H9 (cell line): ENCODE results near the gene TNIP3. TPM values are rescaled to one million over a fixed set of nuclear protein-coding genes. Genes with fewer than 3 reads are reported as not detected.

Experiments used
- DNase-seq: peaks from one replicate; pipeline ENCODE4 v3.0.0-alpha.2; 2017
- H2AFZ ChIP-seq: one replicate; pipeline ENCODE4 v1.6.1; 2013; ENCODE audit warnings: mild to moderate bottlenecking, low read length, control low read depth, moderate library complexity
- H2AK5ac ChIP-seq: 2 replicates; pipeline ENCODE4 v1.6.1; 2013; ENCODE audit warnings: low read length, control low read depth, mixed read lengths; ENCODE audit not compliant: insufficient read length
- H2BK120ac ChIP-seq: one replicate; pipeline ENCODE4 v1.6.1; 2013; ENCODE audit warnings: low read depth, mild to moderate bottlenecking, low read length, control low read depth, inconsistent platforms; ENCODE audit not compliant: poor library complexity, severe bottlenecking
- H2BK12ac ChIP-seq: 2 replicates; pipeline ENCODE4 v1.6.1; 2013; ENCODE audit warnings: low read length, control low read depth, mixed read lengths, low read depth; ENCODE audit not compliant: insufficient read length
- H2BK15ac ChIP-seq: 2 replicates; pipeline ENCODE4 v1.6.1; 2013; ENCODE audit warnings: low read depth, low read length, control low read depth
- H2BK20ac ChIP-seq: one replicate; pipeline ENCODE4 v1.6.1; 2013; ENCODE audit warnings: low read depth, mild to moderate bottlenecking, low read length, control low read depth, inconsistent platforms; ENCODE audit not compliant: poor library complexity, severe bottlenecking
- H2BK5ac ChIP-seq: 2 replicates; pipeline ENCODE4 v1.6.1; 2013; ENCODE audit warnings: low read length, control low read depth, mixed read lengths; ENCODE audit not compliant: insufficient read length
- H3K14ac ChIP-seq: 2 replicates; pipeline ENCODE4 v1.6.1; 2013; ENCODE audit warnings: low read length, control low read depth; ENCODE audit not compliant: insufficient read depth
- H3K18ac ChIP-seq: 2 replicates; pipeline ENCODE4 v1.6.1; 2013; ENCODE audit warnings: low read depth, mild to moderate bottlenecking, mixed read lengths, low read length, control low read depth; ENCODE audit not compliant: insufficient read length
- H3K23ac ChIP-seq: 2 replicates; pipeline ENCODE4 v1.6.1; 2013; ENCODE audit warnings: low read length, control low read depth, mixed read lengths, low read depth; ENCODE audit not compliant: insufficient read length
- H3K23me2 ChIP-seq: 2 replicates; pipeline ENCODE4 v1.6.1; 2013; ENCODE audit warnings: low read depth, mild to moderate bottlenecking, mixed read lengths, low read length, control low read depth; ENCODE audit not compliant: insufficient read length, poor library complexity, severe bottlenecking
- H3K27ac ChIP-seq: 2 replicates; pipeline ENCODE4 v1.5.1; 2013; ENCODE audit warnings: low read length, control low read depth, mixed read lengths, low read depth; ENCODE audit not compliant: insufficient read length
- H3K27me3 ChIP-seq: 2 replicates; pipeline ENCODE4 v1.6.1; 2013; ENCODE audit warnings: low read length, control low read depth, inconsistent platforms; ENCODE audit not compliant: insufficient read depth
- H3K4ac ChIP-seq: 2 replicates; pipeline ENCODE4 v1.6.1; 2013; ENCODE audit warnings: low read depth, mild to moderate bottlenecking, control low read depth, inconsistent platforms, low read length, moderate library complexity
- H3K4me1 ChIP-seq: 2 replicates; pipeline ENCODE4 v1.6.1; 2013; ENCODE audit warnings: low read length, control low read depth, inconsistent platforms; ENCODE audit not compliant: insufficient read depth
- H3K4me2 ChIP-seq: 2 replicates; pipeline ENCODE4 v1.6.1; 2013; ENCODE audit warnings: low read length, control low read depth, mixed read lengths; ENCODE audit not compliant: insufficient read length, insufficient read depth
- H3K56ac ChIP-seq: 2 replicates; pipeline ENCODE4 v1.6.1; 2013; ENCODE audit warnings: low read depth, mild to moderate bottlenecking, mixed read lengths, low read length, control low read depth; ENCODE audit not compliant: insufficient read length
- H3K79me1 ChIP-seq: 2 replicates; pipeline ENCODE4 v1.6.1; 2013; ENCODE audit warnings: low read depth, mild to moderate bottlenecking, moderate library complexity, low read length, control low read depth, inconsistent platforms; ENCODE audit not compliant: insufficient read depth, poor library complexity, severe bottlenecking
- H3K79me2 ChIP-seq: 2 replicates; pipeline ENCODE4 v1.6.1; 2013; ENCODE audit warnings: low read length, control low read depth, inconsistent platforms; ENCODE audit not compliant: insufficient read depth
- H3K9ac ChIP-seq: 2 replicates; pipeline ENCODE4 v1.6.1; 2013; ENCODE audit warnings: low read length, control low read depth, mixed read lengths; ENCODE audit not compliant: insufficient read length; ENCODE audit errors: extremely low read depth
- H3K9me3 ChIP-seq: one replicate; pipeline ENCODE4 v1.6.1; 2013; ENCODE audit warnings: low read depth, low read length, inconsistent platforms; ENCODE audit not compliant: control insufficient read depth
- H3T11ph ChIP-seq: one replicate; pipeline ENCODE4 v1.6.1; 2013; ENCODE audit warnings: mild to moderate bottlenecking, low read length, control low read depth, inconsistent platforms
- H4K20me1 ChIP-seq: one replicate; pipeline ENCODE4 v1.6.1; 2013; ENCODE audit not compliant: control insufficient read depth, insufficient read length, insufficient read depth
- H4K5ac ChIP-seq: 2 replicates; pipeline ENCODE4 v1.6.1; 2013; ENCODE audit warnings: low read depth, mild to moderate bottlenecking, mixed read lengths, low read length, control low read depth; ENCODE audit not compliant: insufficient read length
- H4K8ac ChIP-seq: replicated peaks from 2 replicates; pipeline ENCODE4 v1.6.1; 2013; ENCODE audit warnings: low read length, control low read depth, mixed read lengths, low read depth; ENCODE audit not compliant: insufficient read length
- H4K91ac ChIP-seq: 2 replicates; pipeline ENCODE4 v1.6.1; 2013; ENCODE audit warnings: low read depth, mild to moderate bottlenecking, moderate library complexity, mixed read lengths, low read length, control low read depth; ENCODE audit not compliant: insufficient read length
- H3K27ac Mint-ChIP-seq, 3 experiments: 2 replicates in 2 of 3; 3 replicates in 1 of 3; pipeline ENCODE4 v1.8.0; 2020 to 2021; ENCODE audit warnings: mixed read lengths in 3 of 3, mild to moderate bottlenecking in 1 of 3, moderate library complexity in 1 of 3
- H3K27me3 Mint-ChIP-seq: 2 replicates; pipeline ENCODE4 v1.8.0; 2021; ENCODE audit warnings: low read depth, mild to moderate bottlenecking, moderate library complexity, mixed read lengths
- H3K36me3 Mint-ChIP-seq, 3 experiments: 2 replicates in 2 of 3; 3 replicates in 1 of 3; pipeline ENCODE4 v1.8.0; 2020 to 2021; ENCODE audit warnings: low read depth in 3 of 3, mixed read lengths in 3 of 3; ENCODE audit not compliant: insufficient read depth in 1 of 3
- H3K4me1 Mint-ChIP-seq, 2 experiments: 2 replicates each; pipeline ENCODE4 v1.8.0; 2020; ENCODE audit warnings: mixed read lengths in 2 of 2
- H3K4me3 Mint-ChIP-seq, 2 experiments: 2 replicates in 1 of 2; 3 replicates in 1 of 2; pipeline ENCODE4 v1.8.0; 2020 to 2021; ENCODE audit warnings: mild to moderate bottlenecking in 2 of 2, mixed read lengths in 2 of 2, moderate library complexity in 1 of 2
- H3K9me3 Mint-ChIP-seq, 2 experiments: 2 replicates in 1 of 2; 3 replicates in 1 of 2; pipeline ENCODE4 v1.8.0; 2020; ENCODE audit warnings: mild to moderate bottlenecking in 2 of 2, mixed read lengths in 2 of 2, moderate library complexity in 1 of 2
- CTCF ChIP-seq: fragments of 200-600 bp; sonication (generic); conservative IDR thresholded peaks from 3 replicates; pipeline ENCODE4 v1.8.0; 2021; ENCODE audit warnings: antibody characterized with exemption, mild to moderate bottlenecking
- WGBS: extraction: QIAGEN DNeasy Blood & Tissue Kit; methylation state at CpG from one replicate; pipeline ENCODE4 v1.1.7; 2013; ENCODE audit warnings: missing lambda C conversion rate, low lambda C conversion rate, mixed read lengths; ENCODE audit not compliant: insufficient read length; ENCODE audit errors: extremely low coverage; 5-methylcytosine and 5-hydroxymethylcytosine counted together
- total RNA-seq: library from RNA; stranded (reverse); gene quantifications from 2 replicates; pipeline ENCODE4 v1.2.1, GENCODE V29; 2021

The TNIP3 gene
- total RNA-seq, 1 experiment from 2014 or later, result not detected

DNA sequence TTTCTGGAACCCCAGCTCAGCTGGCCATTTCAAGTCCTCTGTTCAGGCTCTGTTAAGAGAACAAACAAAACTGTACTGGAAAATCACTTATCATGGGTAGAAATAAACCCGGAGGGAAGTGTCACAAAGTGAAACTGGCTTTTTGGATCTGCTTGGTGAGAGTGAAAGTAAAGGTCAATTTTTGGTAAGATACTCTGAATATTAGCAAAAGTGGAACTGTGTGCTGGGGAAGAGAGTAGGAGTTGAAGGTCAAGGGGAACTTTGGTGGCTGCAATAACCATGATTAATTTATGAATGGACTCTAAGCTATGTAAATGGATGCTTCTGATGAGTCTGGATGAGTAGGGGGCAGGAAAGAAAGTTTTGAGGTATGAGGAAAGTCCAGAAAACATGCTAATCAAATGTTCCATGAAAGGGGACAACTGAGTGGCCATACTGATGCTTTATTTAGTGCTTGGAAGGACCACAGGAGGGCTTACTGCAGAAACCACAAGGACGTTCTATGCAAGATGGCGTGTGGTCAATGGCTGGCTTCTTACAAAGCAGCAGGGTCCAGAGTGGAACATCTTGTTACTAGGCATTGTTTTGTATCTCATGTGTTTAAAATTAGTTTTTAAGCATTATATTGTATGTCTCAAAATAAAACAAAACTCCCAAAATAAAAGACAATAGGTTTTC is 36.8 kb upstream of the TNIP3 start:
- Histone ChIP-seq H3K27ac (no peak overlapping the region), H3K56ac (no peak overlapping the region), H3K14ac (no peak overlapping the region), H2AK5ac (no peak overlapping the region), H3K4ac (no peak overlapping the region), H2BK15ac (no peak overlapping the region), H3K9me3 (no peaks in the 10 kb centered on the region), H3K18ac (no peak overlapping the region), H3T11ph (no peak overlapping the region), H2BK5ac (no peak overlapping the region), H2BK20ac (no peak overlapping the region), H2AFZ (no peak overlapping the region), H3K79me1 (no peaks in the 10 kb centered on the region), H3K27me3 (no peaks in the 10 kb centered on the region), H2BK12ac (no peak overlapping the region), H3K23ac (no peak overlapping the region), H3K23me2 (no peaks in the 10 kb centered on the region), H2BK120ac (no peak overlapping the region), H4K5ac (no peak overlapping the region), H3K9ac (no peak overlapping the region), H4K20me1 (no peaks in the 10 kb centered on the region), H3K4me2 (no peak overlapping the region), H3K4me1 (no peaks in the 10 kb centered on the region), H3K79me2 (no peaks in the 10 kb centered on the region), H4K91ac (no peak overlapping the region), H4K8ac (no peak overlapping the region)
- H3K4me3 Mint-ChIP-seq, result no peak overlapping the region
- H3K27ac Mint-ChIP-seq, result no peak overlapping the region
- TF ChIP-seq CTCF, result no peak
- no peaks in the 10 kb centered on the region for H3K4me1 Mint-ChIP-seq
- no CpG with 5 or more reads among the region's 3 CpGs for WGBS
- H3K9me3 Mint-ChIP-seq, result no peaks in the 10 kb centered on the region
- DNase-seq, result no peak
- H3K27me3 Mint-ChIP-seq, result no peaks in the 10 kb centered on the region
- no peaks in the 10 kb centered on the region for H3K36me3 Mint-ChIP-seq
